NOMO-1 (cell line): ENCODE results near the gene TFAM.

Experiments used
- DNase-seq, 2 experiments: peaks; one replicate each; lab custom pipeline; 2025; ENCODE audit not compliant: unreplicated experiment in 2 of 2; lab: John Stamatoyannopoulos, UW

The TFAM gene

DNA sequence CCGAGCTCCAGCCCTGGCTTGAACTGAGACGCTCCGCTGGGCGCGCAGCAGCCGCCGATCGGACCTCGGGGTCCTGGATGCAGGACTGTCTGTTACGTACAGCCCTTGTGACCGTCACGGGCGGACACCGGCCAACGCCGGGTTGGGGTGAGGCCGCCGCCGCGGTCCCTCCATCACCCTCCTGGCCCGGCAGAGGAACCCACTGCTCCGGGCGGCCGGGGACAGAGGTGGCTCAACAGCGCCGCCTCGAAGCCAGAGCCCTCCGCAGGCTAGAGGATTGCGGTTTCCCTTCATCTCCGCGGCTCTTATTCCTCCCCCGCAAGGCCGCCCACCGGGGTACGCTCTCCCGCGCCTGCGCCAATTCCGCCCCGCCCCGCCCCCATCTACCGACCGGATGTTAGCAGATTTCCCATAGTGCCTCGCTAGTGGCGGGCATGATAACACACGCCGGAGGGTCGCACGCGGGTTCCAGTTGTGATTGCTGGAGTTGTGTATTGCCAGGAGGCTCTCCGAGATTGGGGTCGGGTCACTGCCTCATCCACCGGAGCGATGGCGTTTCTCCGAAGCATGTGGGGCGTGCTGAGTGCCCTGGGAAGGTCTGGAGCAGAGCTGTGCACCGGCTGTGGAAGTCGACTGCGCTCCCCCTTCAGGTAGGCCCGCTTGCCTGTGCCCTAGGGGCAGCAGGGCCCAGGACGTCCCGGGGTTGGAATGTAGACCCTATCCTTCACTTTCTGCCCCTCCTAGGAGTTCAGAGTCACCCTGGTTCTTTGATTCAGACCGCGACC lies at the start of gene TFAM:
TFAM (plus strand) TSS at position 412 of the 785 bp plus-strand sequence; CDS start at position 550, 138 bp downstream.
- peak; percentile 90 for DNase-seq

DNA sequence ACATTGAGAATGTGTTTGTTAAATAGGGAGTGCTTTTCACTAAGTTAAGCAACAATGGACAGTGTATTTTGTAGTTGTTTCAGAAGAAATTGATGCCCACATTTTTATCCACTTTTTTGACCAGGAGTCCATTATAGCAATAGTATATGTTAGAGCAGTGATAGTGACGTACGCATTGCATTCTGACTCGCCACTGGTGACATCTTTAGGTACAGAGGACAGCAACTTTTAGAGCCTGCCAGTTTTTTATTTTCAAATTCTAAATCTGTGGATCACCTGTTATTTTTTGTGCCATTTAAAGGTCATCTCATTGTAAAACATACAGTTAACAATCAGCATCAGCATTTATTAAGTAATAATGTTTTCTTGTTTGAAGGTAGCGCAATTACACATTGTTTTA lies 49.0 kb upstream of the TFAM start:
- DNase-seq, result no peak

DNA sequence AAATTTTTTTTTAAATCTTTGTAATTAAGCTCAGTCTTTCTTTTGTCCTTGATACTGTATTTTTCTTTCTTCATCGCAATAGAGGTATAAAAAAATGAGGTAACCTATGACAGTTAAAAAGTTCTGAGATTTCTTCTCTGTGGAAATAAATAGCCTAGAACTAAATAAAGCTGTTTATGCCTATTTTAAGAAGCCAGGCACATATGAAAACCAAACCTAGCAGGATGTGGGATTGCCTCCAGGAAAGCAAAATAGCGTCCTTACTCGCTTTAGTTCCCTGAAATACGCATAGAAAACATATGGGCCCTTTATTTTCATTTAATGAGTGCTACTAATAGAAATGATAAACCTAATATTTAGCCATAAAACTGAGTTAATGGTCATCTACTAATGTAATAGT lies 43.8 kb upstream of the TFAM start:
- no peak for DNase-seq

DNA sequence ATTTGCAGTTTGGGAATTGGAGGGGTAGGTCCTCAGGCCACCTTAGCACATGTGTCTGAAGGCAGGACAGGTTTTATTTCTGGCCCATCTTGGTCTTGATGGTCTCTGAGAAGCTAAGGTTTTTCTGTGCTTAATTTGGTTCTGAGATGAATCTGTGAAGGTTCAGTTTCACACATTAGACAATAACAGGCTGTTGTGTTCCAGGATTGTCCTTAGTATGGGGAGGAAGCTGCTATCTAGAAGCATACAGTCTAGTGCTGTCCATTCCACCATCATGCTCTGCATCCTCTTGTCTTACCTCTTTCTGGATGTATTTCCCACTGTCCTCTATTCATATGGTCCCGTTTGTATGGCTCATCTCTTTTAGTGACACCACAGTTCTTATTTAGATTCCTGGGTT lies 43.3 kb upstream of the TFAM start:
- no peak for DNase-seq

DNA sequence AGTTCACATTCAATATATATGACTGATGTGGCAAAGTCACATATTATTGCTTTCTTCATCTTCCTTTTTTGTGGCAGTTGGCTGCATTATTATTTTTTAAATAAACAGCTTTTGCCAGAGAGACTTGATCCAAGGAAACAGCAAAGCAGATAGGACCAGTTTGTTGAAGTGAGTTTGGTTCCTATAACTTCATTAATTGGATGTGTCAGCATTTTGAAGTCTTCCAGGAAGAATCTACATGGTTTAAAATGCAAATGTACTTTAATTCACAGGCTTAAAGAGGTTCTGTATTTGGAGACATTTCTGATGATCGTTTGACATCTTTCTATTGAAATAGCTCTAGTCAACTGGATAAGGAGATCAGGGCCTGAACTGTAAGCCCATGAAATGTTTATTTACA lies 37.2 kb upstream of the TFAM start:
- no peak for DNase-seq

DNA sequence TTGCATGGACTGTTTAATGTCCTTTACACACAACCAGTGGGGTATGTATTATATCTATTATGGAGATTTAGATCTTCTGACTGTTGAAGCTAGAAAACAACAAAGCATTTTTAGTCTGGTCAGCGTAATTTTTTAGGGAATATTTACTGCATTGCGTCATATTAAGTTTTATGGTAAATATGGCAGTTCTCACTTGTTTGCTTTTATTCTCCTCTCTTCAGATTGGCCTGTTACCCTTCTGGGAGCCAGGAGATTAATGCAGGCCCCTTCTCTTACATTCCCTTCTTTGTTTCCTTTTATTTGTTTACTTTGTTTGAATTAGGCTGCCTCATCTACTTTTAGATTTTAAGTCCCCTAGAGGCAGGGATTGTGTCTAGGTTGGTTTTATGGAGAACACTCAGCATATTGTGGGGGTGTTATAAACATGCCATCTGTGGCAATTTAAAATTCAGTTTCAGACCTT lies 36.6 kb upstream of the TFAM start:
- DNase-seq, result no peak

DNA sequence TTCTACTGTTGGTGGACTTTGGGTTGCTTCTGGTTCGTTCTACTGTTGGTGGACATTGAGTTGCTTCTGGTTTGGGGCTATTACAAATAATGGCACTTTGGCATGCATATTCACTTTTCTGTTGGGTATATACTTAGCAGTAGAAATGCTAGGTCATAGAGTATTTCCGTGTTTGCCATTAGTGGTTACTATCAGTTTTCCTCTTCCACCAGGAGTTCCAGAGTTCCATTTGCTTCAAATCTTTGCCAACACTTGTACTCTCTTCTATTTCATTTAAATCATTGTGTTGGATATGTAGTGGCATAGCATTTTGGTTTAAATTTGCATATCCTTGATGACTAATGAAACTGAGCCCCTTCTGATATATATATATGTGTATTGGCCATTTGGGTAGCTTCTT lies 35.2 kb upstream of the TFAM start:
- DNase-seq, result no peak

DNA sequence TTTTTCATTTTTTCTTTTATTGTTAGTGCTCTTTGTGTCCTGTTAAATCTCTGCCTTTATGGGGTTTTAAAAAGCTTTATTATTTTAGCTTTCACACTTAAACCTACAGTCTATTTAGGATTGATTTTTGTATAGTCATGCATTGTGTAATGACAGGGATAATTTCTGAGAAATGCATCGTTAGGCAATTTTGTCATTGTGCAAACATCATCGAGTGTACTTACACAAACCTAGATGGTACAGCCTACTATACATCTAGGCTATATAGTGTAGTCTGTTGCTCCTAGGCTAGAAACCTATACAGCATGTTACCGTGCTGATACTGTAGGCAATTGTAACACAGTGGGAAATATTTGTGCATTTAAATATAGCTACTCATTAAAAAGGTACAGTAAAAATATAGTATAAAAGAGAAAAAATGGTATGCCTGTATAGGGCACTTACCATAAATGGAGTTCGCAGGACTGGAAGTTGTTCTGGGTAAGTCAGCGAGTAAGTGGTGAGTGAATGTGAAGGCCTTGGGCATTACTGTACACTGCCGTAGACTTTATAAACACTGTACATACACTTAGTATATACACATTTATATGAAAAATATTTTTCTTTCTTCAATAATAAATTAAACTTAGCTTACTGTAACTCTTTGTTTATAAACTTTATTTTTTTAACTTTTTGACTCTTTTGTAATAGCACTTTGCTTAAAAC lies 34.4 kb upstream of the TFAM start:
- DNase-seq, result peak; percentile 46 to 69

DNA sequence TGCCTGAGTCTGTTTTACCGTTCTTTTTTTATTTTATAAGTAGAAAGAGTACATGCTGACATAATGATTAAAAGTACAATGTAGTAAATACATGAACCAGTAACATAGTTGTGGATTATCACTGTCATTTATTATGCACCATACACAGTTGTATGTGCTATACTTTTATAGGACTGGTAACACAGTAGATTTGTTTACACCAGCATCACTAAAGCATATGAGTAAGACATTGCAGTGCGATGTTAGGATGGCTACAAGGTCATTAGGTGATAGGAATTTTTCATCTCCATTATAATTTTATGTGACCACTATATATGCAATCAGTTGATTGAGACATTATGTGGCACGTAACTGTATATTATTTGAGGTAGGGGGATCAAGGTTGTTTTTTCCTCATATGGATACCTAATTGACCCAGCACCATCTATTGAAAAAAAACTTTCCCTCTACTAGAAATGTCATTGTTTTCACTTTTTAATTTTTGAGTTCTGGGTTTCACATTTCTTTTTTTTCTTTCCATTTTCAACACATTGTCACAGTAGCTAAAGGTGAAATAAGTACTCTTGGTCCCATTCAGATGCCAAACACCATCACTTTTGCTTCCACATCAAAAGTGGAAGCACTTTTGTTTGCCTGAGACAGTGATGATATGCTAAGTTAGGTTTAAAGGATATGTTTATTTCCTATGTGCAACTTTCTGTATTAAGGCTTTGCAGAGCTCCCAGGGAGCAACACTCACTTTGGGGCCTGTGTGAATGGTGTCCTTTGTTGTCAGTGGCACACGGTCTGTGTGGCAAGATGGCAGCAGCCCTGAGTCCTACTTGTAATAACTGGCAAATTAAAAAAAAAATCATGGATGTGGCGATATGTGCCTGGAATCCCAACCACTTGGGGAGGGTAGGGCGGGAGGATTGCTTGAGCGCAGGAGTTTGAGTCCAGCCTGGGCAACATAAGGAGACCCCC lies 33.3 kb upstream of the TFAM start:
- no peak for DNase-seq

DNA sequence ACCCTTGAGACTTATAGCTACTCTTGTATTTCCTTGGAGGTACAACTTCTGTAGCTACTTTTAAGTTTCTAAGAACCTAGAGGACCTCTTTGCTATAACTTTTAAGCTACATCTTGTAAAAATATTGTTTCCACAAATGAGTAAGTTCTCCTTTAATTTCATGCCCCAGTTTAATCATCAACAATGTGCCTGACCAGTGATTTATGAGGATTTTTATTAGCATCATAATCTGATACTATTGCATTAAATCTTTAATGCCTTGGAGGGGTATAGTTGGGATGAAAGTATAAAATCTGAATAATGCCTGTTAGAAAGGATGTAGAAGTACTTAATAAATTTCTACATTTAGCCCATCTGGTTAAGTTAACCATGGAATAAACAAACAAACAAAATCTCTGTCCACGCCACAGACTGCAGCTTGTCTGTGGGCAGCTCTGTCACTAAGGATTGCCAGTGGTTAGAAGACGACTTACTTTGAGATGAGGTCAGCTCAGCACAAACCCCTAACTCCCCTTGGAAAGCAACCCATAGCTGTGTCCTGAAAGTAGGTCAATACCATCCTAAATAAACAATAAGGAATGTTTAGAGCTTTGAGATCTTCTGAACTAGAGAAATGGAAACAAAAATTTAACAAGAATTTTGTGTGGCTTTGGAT lies 32.1 kb upstream of the TFAM start:
- DNase-seq, result no peak

DNA sequence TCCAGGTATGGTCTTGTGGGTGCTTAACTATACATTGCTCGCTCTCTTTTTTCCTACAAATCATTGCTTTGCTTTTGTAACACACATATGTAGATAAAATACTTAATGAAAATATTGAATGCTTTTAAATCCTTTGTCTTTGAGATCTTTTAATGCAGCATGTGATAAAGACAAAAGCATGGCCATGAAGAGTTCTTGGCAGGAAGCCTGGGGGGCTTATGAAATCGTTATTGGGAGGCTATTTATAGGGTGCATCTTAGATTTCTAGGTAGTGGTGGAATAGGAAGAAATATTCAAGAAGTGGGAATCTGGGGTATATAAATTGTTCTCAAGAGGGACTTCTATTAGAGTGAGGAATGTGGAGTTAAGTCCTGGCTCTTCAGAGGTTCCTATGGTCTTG lies 28.5 kb upstream of the TFAM start:
- DNase-seq, result no peak

DNA sequence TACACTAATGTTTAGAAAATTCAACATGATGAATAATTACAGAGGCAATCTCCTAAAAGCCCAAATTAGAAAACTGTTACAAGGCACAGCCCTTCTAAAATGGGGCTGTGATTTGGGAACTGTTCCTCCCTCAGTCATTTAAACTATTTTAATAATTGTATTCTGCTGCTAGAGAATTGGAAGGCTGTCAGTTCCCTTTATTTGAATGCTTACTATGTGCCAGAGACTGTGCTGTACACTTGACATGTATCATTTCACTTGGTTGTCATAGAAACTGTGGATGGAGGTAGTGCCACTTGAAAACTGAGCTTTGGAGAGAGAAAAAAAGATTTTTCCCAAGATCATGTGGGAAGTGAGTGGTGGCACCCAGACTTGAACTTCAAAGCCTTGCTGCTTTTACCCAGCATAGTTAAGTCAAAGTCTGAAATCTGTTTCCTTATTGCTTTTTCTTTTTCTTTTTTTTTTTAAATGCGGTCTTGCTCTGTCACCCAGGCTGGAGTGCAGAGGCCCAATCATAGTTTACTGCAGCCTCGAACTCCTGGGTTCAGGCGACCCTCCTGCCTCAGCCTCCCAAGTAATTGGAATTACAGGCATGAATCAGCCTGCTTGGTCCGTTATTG lies 26.8 kb upstream of the TFAM start:
- DNase-seq, result no peak

DNA sequence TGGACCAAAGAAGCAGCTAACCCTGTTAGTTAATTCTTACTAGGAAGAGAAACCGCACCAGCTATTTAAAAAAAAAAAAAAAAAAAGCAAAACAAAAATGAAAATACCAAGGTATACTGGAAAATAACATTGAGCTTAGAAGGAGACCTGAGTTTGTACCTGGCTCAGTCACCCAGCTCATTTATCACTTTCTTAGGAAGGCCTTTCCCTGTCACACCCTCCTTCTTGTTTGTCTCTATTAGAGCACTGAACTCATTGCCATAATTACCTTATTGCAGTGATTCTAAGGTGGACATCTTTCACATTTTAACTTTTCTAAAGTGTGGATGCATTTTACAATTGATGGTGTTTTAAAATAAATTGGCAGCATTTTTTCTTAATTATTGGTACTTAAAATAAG lies 26.3 kb upstream of the TFAM start:
- no peak for DNase-seq

DNA sequence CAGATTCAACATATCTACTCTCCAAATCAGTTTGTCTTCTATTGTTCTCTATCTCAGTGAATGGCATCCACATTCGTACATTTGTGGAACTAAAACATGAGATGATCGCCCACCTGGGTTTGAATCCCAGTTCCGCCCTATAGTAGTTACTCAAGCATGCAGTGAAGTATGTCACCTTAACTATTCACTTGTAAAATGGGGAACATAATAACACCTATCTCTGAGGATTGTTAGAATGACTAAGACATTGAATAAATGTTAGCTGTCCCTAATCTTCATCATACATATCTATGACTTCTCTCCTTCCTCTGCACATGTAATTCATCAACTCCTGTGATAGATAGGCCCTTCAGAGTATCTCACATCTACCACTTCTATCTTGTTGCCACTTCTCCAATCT lies 25.7 kb upstream of the TFAM start:
- DNase-seq, result no peak

DNA sequence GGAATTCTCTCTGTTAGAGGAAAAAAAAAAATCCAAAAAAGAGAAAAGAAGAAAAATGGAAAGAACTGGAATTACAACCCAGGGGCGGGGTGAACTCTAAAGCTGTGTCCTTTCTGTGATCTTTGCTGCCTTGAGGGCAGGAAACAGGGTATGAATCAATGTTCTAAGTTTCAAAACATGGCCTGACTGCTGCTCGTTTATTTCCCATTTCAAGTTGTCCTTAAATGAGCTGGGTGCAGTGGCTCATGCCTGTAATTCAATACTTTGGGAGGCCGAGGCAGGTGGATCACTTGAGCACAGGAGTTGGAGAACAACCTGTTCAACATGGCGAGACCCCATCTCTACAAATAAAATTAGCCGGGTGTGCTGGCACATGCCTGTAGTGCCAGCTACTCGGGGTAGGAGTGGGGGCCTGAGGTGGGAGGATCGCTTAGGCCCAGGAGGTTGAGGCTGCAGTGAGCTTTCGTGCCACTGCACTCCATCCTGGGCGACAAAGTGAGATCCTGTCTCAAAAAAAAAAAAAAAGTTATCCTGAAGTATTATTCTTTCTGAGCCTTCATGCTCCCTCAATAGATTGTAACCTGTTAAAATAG lies 24.7 kb upstream of the TFAM start:
- peak in 1 of 2 experiments; percentile 4 for DNase-seq

DNA sequence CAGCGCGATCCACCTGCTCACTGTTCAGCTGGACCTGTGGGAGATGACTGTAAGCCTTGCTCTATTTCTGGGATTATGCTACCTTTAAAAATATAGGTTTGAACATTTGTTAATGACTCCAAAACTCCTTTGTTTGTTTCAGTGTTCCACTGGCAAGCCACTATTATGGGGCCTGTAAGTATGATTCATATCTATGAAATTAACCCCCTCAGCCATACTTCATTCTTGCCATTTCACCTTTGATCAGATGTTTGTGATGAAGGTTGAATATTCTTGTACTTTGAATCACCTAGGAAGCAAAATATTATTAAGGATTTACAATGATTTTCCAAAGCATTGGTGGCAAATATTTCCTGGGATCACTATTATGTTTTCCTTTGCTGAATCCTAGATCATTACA lies 23.9 kb upstream of the TFAM start:
- no peak for DNase-seq

DNA sequence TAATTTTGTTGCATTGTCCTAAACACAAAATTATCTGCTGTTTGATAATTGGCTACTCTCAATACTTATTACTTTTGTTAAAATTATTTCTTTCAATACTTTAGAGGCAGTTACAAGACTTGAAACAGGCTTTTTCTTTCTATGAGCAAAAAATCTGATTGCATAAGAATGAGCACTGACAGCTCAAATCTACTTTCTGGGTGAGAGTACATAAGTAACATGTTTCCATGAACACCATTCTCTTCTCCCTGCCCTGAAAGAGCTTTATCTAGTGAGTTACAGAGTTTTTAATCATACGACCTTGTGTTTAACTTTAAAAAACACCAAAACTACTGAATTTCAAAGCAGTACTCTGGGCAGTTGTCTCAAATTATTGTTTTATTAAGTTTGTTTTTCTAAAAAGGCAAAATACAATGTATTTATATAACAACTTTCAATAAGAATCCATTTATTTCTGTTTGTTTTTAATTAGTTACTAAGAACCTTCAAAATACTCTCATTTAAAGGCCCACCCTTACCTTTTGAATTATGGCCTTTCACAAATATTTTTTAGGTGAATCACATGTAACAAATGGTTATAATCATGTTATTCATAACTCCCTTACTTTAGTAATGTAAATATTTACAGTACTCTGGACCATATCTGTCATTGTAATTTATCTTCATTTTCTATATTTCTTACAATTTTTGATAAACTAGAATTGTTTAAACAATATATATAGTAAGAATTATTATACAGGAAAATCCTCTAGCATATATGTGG lies 23.0 kb upstream of the TFAM start:
- no peak for DNase-seq

DNA sequence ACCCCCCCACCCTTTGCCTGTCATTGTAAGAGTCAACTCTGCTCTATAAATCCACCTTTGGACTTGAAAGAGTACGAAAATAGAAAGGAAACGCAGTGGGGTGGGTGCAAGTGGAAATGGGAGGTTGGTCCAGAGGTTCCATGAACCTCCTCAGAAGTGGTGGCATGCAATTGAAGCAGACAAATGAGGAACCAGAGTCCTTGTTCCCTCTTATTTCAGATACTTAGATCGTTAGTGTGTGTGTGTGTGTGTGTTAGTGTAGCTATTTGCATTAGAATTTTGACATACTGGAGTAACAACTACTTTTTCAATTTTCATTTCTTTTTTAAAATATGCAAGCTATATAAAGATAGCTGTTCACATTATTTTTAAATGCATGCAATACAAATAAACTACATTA lies 18.1 kb upstream of the TFAM start:
- DNase-seq, result peak; percentile 51 to 70

DNA sequence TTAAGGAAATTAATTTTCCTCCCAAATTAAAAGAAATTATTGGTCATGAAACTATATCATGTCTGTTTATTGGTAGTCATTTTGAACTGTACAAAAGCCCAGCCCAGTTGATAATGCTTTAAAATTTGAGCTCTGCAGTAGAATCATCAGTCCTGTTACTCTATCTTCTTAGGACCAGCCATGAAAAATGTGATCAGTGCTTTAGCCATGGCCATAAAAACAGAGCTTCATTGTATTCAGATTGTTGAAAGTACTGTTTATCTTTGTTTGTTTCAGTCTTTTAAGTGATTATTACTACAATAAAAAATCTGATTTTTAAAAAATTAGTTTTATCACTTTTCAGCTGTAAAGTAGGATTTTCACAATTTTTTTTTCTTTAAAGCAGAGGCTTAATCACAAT lies 13.7 kb upstream of the TFAM start:
- DNase-seq, result no peak
